HEK293T (cell line): ENCODE measurements around the gene HAO1.

ENCODE experiments used
- ELF4 ChIP-seq: fragments of 450-650 bp; IDR thresholded peaks from 2 replicates; pipeline ENCODE4 v1.6.1; 2017; ENCODE audit warnings: antibody characterized with exemption
- FOXA1 ChIP-seq: fragments of 450-650 bp; IDR thresholded peaks from 2 replicates; pipeline ENCODE4 v1.6.1; 2016; ENCODE audit warnings: mild to moderate bottlenecking
- SP1 ChIP-seq: fragments of 450-650 bp; IDR thresholded peaks from 2 replicates; pipeline ENCODE4 v1.6.1; 2017

- TF ChIP-seq SP1 (no peak), FOXA1 (no peak), ELF4 (no peak)
These were observed 27.7 kb downstream of the HAO1 start for GRCh38 chr20:7912551-7912950.
